HCT116 (cell line): ENCODE measurements around the gene LRRC43. TPM values are rescaled to one million over a fixed set of nuclear protein-coding genes. Genes with fewer than 3 reads are reported as not detected.

ENCODE experiments used
- ATAC-seq: fragments of 200-7000 bp; cut with Tn5 transposase; 2 replicates; pipeline ENCODE4 v1.9.1; 2020; ENCODE audit warnings: mild to moderate bottlenecking, moderate library complexity
- BruUV-seq: library from RNA; stranded (reverse); fragments of 400-500 nt; replicated peaks from 2 replicates; lab custom pipeline; 2021; lab: Mats Ljungman, UMichigan
- CTCF ChIA-PET: fragments of 300-600 bp; sonication (Branson Sonifier 250); formaldehyde crosslinking; loops from one replicate; lab custom pipeline; 2021; ENCODE audit warnings: antibody characterized with exemption; lab: Charles Lee
- POLR2A ChIA-PET: fragments of 300-600, 350-600 bp; sonication (Branson Sonifier 250); formaldehyde crosslinking; loops from one replicate; lab custom pipeline; 2021; ENCODE audit warnings: antibody characterized with exemption; lab: Charles Lee
- RAD21 ChIA-PET, 2 experiments: fragments of 300-600 bp; sonication (Branson Sonifier 250); formaldehyde crosslinking; loops; one replicate each; lab custom pipeline; 2023; ENCODE audit warnings: low total read pairs in 2 of 2; ENCODE audit not compliant: uncharacterized antibody in 2 of 2, unreplicated experiment in 2 of 2, low non-redundant PET in 1 of 2; lab: Charles Lee
- DNase-seq: peaks from one replicate; pipeline ENCODE4 v3.0.0-alpha.2; 2010; ENCODE audit warnings: low read depth, low spot score
- H2AFZ ChIP-seq: fragments of 200-600 bp; shearing (Covaris generic), sonication (generic); 2 replicates; pipeline ENCODE4 v1.6.1; 2017; ENCODE audit warnings: low read depth, mixed run types, mixed read lengths, antibody characterized with exemption, low read length; ENCODE audit not compliant: poor library complexity, severe bottlenecking
- H3K27ac ChIP-seq: 2 replicates; pipeline ENCODE4 v1.5.1; 2012; ENCODE audit warnings: low read depth, low read length
- H3K27me3 ChIP-seq: fragments of 200-600 bp; sonication (generic); 2 replicates; pipeline ENCODE4 v1.6.1; 2016; ENCODE audit warnings: mixed run types, low read length, mixed read lengths; ENCODE audit not compliant: insufficient read depth
- H3K36me3 ChIP-seq, 2 experiments: fragments of 200-500 bp in 1 of 2; fragments of 200-600 bp in 1 of 2; sonication (Bioruptor generic) in 1 of 2; sonication (generic) in 1 of 2; 2 replicates each; pipeline versions ENCODE4 v1.5.1 to v1.6.1; 2014 to 2016; ENCODE audit warnings: low read length in 2 of 2, inconsistent platforms in 1 of 2, mixed read lengths in 1 of 2, mixed run types in 1 of 2; ENCODE audit not compliant: insufficient read depth in 2 of 2, control insufficient read depth in 1 of 2
- H3K4me1 ChIP-seq, 2 experiments: fragments of 200-600 bp in 1 of 2; sonication (generic) in 1 of 2; 2 replicates each; pipeline versions ENCODE4 v1.5.1 to v1.6.1; 2012 to 2017; ENCODE audit warnings: low read length in 2 of 2, inconsistent platforms in 1 of 2, mild to moderate bottlenecking in 1 of 2, mixed read lengths in 1 of 2, mixed run types in 1 of 2, moderate library complexity in 1 of 2; ENCODE audit not compliant: insufficient read depth in 2 of 2, control insufficient read depth in 1 of 2
- H3K4me2 ChIP-seq: fragments of 200-600 bp; sonication (generic); 2 replicates; pipeline ENCODE4 v1.6.1; 2017; ENCODE audit warnings: mixed run types, low read length, mixed read lengths
- H3K4me3 ChIP-seq, 2 experiments: fragments of 200-600 bp in 1 of 2; sonication (generic) in 1 of 2; replicated peaks in 1 of 2; 2 replicates each; pipeline ENCODE4 v1.5.1; 2011 to 2016; ENCODE audit warnings: low read length in 2 of 2, control low read depth in 1 of 2, low read depth in 1 of 2, mild to moderate bottlenecking in 1 of 2, mixed read lengths in 1 of 2, mixed run types in 1 of 2
- H3K79me2 ChIP-seq: fragments of 200-600 bp; sonication (generic); 2 replicates; pipeline ENCODE4 v1.6.1; 2017; ENCODE audit warnings: mild to moderate bottlenecking, mixed run types, low read length, moderate library complexity, mixed read lengths; ENCODE audit not compliant: insufficient read depth
- H3K9ac ChIP-seq: fragments of 200-600 bp; sonication (generic); 2 replicates; pipeline ENCODE4 v1.6.1; 2016; ENCODE audit warnings: low read length, mixed read lengths
- H3K9me2 ChIP-seq: fragments of 200-600 bp; sonication (generic), shearing (Covaris generic); 2 replicates; pipeline ENCODE4 v1.6.1; 2017; ENCODE audit warnings: mixed run types, mild to moderate bottlenecking, moderate library complexity; ENCODE audit not compliant: insufficient read depth
- H3K9me3 ChIP-seq, 2 experiments: fragments of 200-500 bp in 1 of 2; fragments of 200-600 bp in 1 of 2; sonication (Bioruptor generic) in 1 of 2; sonication (generic) in 1 of 2; 2 replicates each; pipeline ENCODE4 v1.6.1; 2014 to 2017; ENCODE audit warnings: low read length in 2 of 2, mixed read lengths in 2 of 2, inconsistent platforms in 1 of 2, low read depth in 1 of 2, mild to moderate bottlenecking in 1 of 2, mixed run types in 1 of 2, moderate library complexity in 1 of 2; ENCODE audit not compliant: control insufficient read depth in 1 of 2, insufficient read depth in 1 of 2
- H4K20me1 ChIP-seq: fragments of 200-600 bp; sonication (generic), shearing (Covaris generic); 2 replicates; pipeline ENCODE4 v1.6.1; 2017; ENCODE audit warnings: mixed run types, mild to moderate bottlenecking, moderate library complexity; ENCODE audit not compliant: insufficient read depth
- FOSL1 ChIP-seq: IDR thresholded peaks from 2 replicates; pipeline ENCODE4 v1.6.1; 2012; ENCODE audit warnings: low read depth
- POLR2A ChIP-seq: IDR thresholded peaks from 2 replicates; pipeline ENCODE4 v1.7.0; 2011; ENCODE audit warnings: borderline replicate concordance; ENCODE audit not compliant: insufficient read depth, insufficient read length; ENCODE audit errors: extremely low read depth
- RAD21 ChIP-seq: IDR thresholded peaks from 2 replicates; pipeline ENCODE4 v1.6.1; 2012; ENCODE audit warnings: low read depth, mild to moderate bottlenecking
- REST ChIP-seq: IDR thresholded peaks from 2 replicates; pipeline ENCODE4 v1.6.1; 2012; ENCODE audit warnings: low read depth
- SP1 ChIP-seq: IDR thresholded peaks from 2 replicates; pipeline ENCODE4 v1.6.1; 2012; ENCODE audit warnings: low read depth
- SRF ChIP-seq: IDR thresholded peaks from 2 replicates; pipeline ENCODE4 v1.6.1; 2012; ENCODE audit warnings: low read depth
- TCF7L2 ChIP-seq: IDR thresholded peaks from 2 replicates; pipeline ENCODE4 v1.7.0; 2011; ENCODE audit warnings: borderline replicate concordance, inconsistent platforms; ENCODE audit not compliant: insufficient read depth, insufficient read length; ENCODE audit errors: extremely low read depth
- YY1 ChIP-seq: IDR thresholded peaks from 2 replicates; pipeline ENCODE4 v1.6.1; 2011; ENCODE audit warnings: low read length, low read depth, moderate library complexity, mild to moderate bottlenecking; ENCODE audit not compliant: insufficient replicate concordance; ENCODE audit errors: extremely low read depth
- ZNF274 ChIP-seq: fragments of 200-500 bp; sonication (Bioruptor generic); IDR thresholded peaks from 2 replicates; pipeline ENCODE4 v1.6.1; 2014; ENCODE audit warnings: mild to moderate bottlenecking, low read depth, low read length, inconsistent platforms
- intact Hi-C: fragments of 100-400 bp; cut with micrococcal nuclease; formaldehyde crosslinking; loops from 2 replicates; pipeline ENCODE4 v1.10.0; 2022
- total RNA-seq: library from RNA; stranded (reverse); gene quantifications from one replicate; pipeline ENCODE4 v1.2.1, GENCODE V29; 2021; ENCODE audit not compliant: unreplicated experiment
- TF ChIP-seq, protein P1 (sequence below): IDR thresholded peaks from 2 replicates; pipeline ENCODE4 v1.6.1; 2012

The LRRC43 gene
- total RNA-seq, 1 experiment from 2014 or later: not detected

DNA sequence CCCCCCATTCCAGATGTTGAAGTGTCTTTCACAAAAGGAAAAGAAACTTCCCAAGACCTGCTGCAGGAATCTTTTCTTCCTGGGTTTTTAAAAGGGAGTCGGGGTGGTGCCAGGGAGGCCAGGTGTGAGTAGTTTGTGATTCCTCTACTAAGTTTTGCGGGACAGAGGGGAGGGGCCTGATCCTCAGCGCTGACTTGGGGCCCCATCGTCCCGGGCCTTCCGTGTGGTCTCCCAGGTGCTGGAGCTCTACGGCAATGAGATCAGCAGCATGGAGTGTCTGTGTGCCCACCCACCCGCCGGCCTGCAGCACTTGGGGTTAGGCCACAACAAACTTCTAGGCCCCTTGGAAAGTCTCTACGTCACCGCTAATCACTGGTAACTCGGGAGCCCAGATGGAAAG lies 4.5 kb downstream of the LRRC43 start:
- Histone ChIP-seq H3K4me2 (no peak overlapping the region), H3K36me3 (no peaks in the 10 kb centered on the region)
- BruUV-seq: no TSS peak
- POLR2A ChIA-PET: no interaction called here
- DNase-seq: no peak
- no peak for TF ChIP-seq POLR2A
- TF ChIP-seq ZNF274: no peak
- no peak for TF ChIP-seq SRF
- no peak for TF ChIP-seq RAD21
- no peak for TF ChIP-seq SP1
- TF ChIP-seq YY1: no peak
- TF ChIP-seq REST: no peak
- no peak for TF ChIP-seq FOSL1
- TF ChIP-seq TCF7L2: no peak
- TF ChIP-seq, protein P1, sequence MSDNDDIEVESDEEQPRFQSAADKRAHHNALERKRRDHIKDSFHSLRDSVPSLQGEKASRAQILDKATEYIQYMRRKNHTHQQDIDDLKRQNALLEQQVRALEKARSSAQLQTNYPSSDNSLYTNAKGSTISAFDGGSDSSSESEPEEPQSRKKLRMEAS: no peak
- TF ChIP-seq, all 23 proteins: peak for 0
- ChIA-PET CTCF (no interaction called here), RAD21 (no interaction called here)
- no peak for ATAC-seq
- no peaks in the 10 kb centered on the region for H4K20me1 ChIP-seq
- intact Hi-C loops: no loop called here
- H3K9me2 ChIP-seq: no peaks in the 10 kb centered on the region
- H3K27ac ChIP-seq: no peak overlapping the region
- no peaks in the 10 kb centered on the region for H3K79me2 ChIP-seq
- no peak overlapping the region for H3K4me3 ChIP-seq
- H3K4me1 ChIP-seq: no peaks in the 10 kb centered on the region
- no peaks in the 10 kb centered on the region for H3K9me3 ChIP-seq
- no peaks in the 10 kb centered on the region for H3K27me3 ChIP-seq
- no peak overlapping the region for H2AFZ ChIP-seq
- H3K9ac ChIP-seq: no peak overlapping the region
